AG04449 (cell line): Measurements from ENCODE around the gene KCNQ1.

Experiments used
- CTCF ChIA-PET: fragments of 350-600 bp; formaldehyde crosslinking; extraction: SDS; loops from one replicate; lab custom pipeline; 2021; ENCODE audit warnings: antibody characterized with exemption; lab: Yijun Ruan, JAX
- POLR2A ChIA-PET: fragments of 400-600, 350-600 bp; formaldehyde crosslinking; extraction: SDS; loops from one replicate; lab custom pipeline; 2020; ENCODE audit warnings: antibody characterized with exemption, inconsistent platforms; lab: Yijun Ruan, JAX
- DNase-seq: peaks from one replicate; pipeline ENCODE4 v3.0.0-alpha.2; 2010; ENCODE audit warnings: low read depth, low spot score
- H3K4me3 ChIP-seq: 2 replicates; pipeline ENCODE4 v1.5.1; 2011; ENCODE audit warnings: low read depth, mild to moderate bottlenecking, control low read depth, low read length
- TF ChIP-seq, protein P1 (sequence below): IDR thresholded peaks from one replicate; pipeline ENCODE4 v1.5.1; 2011; ENCODE audit warnings: mild to moderate bottlenecking, moderate library complexity, low read length, control low read depth, inconsistent platforms; ENCODE audit not compliant: insufficient read depth; ENCODE audit errors: missing control alignments

Gene KCNQ1

DNA sequence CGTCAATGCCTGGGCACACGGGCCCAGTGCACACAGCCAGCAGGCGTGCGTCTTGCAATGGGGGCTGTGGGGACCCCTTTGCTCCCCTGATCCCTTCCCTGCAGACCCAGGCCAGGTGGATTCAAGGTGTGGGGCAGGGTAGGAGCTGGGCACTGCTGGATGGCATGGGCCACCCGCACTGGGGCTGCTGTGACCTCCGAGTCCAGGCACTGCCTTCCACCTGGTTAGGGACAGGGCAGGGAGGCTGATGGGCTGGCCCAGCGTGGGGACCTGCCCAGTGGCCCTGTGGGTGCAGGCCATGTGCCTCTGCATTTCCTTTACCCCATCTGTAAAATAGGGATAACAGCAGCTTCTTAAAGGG, 22.9 kb downstream of the KCNQ1 start:
- ChIA-PET CTCF (interaction anchor here (0.9 to 2.3 kb wide), 2 partner anchors 47 to 63 kb away, joined by 3 to 6 read pairs; no protein-coding TSS in a partner anchor), POLR2A (no interaction called here)
- no peak overlapping the region for H3K4me3 ChIP-seq
- TF ChIP-seq, protein P1, sequence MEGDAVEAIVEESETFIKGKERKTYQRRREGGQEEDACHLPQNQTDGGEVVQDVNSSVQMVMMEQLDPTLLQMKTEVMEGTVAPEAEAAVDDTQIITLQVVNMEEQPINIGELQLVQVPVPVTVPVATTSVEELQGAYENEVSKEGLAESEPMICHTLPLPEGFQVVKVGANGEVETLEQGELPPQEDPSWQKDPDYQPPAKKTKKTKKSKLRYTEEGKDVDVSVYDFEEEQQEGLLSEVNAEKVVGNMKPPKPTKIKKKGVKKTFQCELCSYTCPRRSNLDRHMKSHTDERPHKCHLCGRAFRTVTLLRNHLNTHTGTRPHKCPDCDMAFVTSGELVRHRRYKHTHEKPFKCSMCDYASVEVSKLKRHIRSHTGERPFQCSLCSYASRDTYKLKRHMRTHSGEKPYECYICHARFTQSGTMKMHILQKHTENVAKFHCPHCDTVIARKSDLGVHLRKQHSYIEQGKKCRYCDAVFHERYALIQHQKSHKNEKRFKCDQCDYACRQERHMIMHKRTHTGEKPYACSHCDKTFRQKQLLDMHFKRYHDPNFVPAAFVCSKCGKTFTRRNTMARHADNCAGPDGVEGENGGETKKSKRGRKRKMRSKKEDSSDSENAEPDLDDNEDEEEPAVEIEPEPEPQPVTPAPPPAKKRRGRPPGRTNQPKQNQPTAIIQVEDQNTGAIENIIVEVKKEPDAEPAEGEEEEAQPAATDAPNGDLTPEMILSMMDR: no peak
- no peak for DNase-seq

DNA sequence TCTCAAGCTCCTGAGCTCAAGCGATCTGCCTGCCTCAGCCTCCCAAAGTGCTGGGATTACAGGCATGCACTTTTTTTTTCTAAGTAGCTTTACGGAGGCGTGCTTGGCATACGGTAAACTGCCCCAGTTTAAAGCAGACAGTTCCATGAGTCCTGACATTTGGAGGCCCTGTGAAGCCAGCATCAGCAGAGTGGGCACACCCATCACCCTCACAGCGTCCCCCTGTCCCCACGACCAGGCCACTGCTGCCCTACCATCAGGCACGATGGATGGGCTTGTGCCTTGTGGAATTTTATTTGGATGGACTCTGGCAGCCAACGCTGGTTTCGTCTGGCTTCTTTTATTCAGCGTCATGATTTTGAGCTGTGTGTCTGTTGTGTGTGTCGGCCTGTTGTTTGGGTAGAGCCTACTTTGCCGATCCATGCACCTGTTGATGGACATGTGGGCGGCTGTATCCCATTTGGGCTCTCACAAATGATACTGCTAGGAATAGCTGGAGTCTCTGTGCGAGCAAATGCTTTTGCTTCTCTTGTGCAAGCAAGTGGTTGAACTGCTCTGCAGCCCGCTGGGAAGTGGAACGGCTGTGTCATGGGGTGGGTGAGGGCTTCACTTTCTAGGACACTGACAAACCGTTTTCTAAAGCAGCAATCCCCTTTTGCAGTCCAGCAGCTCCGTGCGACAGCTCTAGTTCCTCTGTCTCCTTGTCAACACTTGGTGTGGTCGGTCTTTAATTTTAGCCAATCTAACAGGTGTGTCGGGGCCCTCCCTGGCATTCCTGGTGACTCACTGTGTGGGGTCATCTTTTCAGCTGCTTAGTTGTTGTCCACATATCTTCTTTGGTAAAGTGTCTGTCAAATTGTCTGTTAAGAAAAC, 23.8 kb downstream of the KCNQ1 start:
- no peak for DNase-seq
- CTCF ChIA-PET: interaction anchor here (2.3 kb wide), 1 partner anchor 48 kb away, joined by 6 read pairs; no protein-coding TSS in a partner anchor

DNA sequence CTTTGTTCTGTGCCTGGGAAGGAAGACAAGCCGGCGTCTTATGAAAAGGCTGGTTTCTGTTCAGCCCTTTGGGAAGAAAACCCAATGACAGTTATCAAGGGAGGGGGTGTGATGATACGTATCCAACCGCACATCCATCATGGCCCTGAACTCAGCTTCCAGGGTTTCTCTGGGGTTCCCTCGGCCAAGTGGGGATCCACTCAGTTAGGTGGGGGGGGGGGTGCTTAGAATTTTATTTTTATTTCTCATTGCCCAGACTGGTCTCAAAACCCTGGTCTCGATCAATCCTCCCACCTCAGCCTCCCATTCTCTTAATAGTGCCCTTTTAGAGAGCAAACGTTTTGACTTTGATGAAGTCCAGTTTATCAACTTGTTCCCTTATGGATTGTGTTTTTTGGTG, 25.7 kb downstream of the KCNQ1 start:
- no peak for DNase-seq
- ChIA-PET CTCF (no interaction called here), POLR2A (no interaction called here)
- no peak overlapping the region for H3K4me3 ChIP-seq
- TF ChIP-seq, protein P1: no peak

More for the DNA sequence above, 23.8 kb downstream of the KCNQ1 start:
- no peak overlapping the region for H3K4me3 ChIP-seq
- POLR2A ChIA-PET: no interaction called here
- TF ChIP-seq, protein P1: no peak

DNA sequence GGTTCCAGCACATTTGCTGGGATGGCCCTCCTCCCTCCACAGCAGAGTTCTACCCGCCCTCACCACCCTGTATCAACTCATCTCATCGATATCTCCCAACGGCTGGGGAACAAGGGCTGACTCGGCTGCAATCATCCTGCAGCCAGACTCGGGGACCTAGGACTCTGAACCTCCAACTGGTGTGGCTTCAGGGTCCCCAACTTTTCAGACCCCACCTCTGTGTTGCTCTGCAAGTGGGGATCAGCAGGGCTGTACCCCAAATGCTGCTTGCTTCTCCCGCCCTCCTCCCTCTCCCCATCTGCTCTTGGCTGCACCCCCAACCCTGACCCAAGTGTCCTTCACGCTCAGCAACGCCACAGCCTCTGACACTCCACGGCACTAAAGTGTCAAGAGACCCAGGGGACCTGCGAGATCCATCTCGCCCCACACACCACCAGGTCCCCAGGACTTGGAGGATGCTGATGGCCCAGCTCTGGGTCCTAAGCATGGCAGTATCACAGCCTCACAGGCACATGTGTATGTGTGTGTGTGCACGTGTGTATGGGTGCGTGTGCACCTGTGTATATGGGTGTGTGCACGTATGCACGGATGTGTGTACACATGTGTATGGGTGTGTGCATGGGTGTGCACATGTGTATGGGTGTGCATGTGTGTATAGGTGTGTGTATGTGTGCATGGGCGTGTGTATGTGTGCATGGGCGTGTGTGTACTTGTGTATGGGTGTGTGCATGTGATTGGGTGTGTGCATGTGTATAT, 26.4 kb downstream of the KCNQ1 start:
- no peak for DNase-seq
- CTCF ChIA-PET: no interaction called here
- POLR2A ChIA-PET: no interaction called here
- no peak overlapping the region for H3K4me3 ChIP-seq
- TF ChIP-seq, protein P1: no peak

DNA sequence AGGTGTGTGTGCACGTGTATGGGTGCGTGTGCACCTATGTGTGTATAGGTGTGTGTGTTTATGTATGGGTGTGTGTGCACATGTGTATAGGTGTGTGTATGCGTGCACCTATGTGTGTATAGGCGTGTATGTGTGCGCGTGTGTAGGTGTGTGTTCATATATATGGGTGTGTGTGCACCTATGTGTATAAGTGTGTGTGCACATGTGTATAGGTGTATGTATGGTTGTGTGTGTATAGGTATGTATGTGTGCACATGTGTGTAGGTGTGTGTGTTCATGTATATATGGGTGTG, 26.9 kb downstream of the KCNQ1 start:
- ChIA-PET CTCF (no interaction called here), POLR2A (no interaction called here)
- H3K4me3 ChIP-seq: no peak overlapping the region
- DNase-seq: no peak
- TF ChIP-seq, protein P1: no peak
